Stomach (tissue), 9 donors: ENCODE measurements around the gene CXXC4. TPM values are rescaled to one million over a fixed set of nuclear protein-coding genes. Genes with fewer than 3 reads are reported as not detected.

ENCODE experiments used
- DNase-seq, 2 donors: peaks; one replicate each; pipeline versions ENCODE4 v3.0.0 to v3.0.0-alpha.2; 2013 to 2019
- H3K27ac ChIP-seq, 5 donors: fragments of 200-600 bp in 4 of 5; sonication (generic) in 4 of 5; one replicate each; pipeline ENCODE4 v1.5.1; 2013 to 2019; ENCODE audit warnings: mild to moderate bottlenecking in 1 of 5, moderate library complexity in 1 of 5
- H3K27me3 ChIP-seq, 3 donors: fragments of 200-600 bp; sonication (generic); one replicate each; pipeline ENCODE4 v1.5.1; 2017 to 2019; ENCODE audit warnings: mixed run types in 1 of 3
- H3K36me3 ChIP-seq, 4 donors: fragments of 200-600 bp; sonication (generic); 1 replicate in 3 of 4; 2 replicates in 1 of 4; pipeline ENCODE4 v1.5.1; 2016 to 2019
- H3K4me1 ChIP-seq, 4 donors: fragments of 200-600 bp; sonication (generic); one replicate each; pipeline ENCODE4 v1.5.1; 2016 to 2019
- H3K4me3 ChIP-seq, 4 donors: fragments of 200-600 bp; sonication (generic) in 3 of 4; one replicate each; pipeline ENCODE4 v1.5.1; 2016 to 2019; ENCODE audit warnings: mild to moderate bottlenecking in 1 of 4
- H3K9me3 ChIP-seq, 4 donors: fragments of 200-600 bp; sonication (generic); one replicate each; pipeline ENCODE4 v1.5.1; 2016 to 2019
- EP300 ChIP-seq: sonication (generic); formaldehyde crosslinking; IDR thresholded peaks from one replicate; pipeline ENCODE4 v1.6.1; 2017; ENCODE audit warnings: antibody characterized with exemption
- POLR2A ChIP-seq, 4 donors: fragments of 450-650 bp; IDR thresholded peaks; one replicate each; pipeline ENCODE4 v1.6.1; 2016; ENCODE audit warnings: antibody characterized with exemption in 4 of 4, control low read depth in 2 of 4, mild to moderate bottlenecking in 1 of 4, moderate library complexity in 1 of 4
- POLR2AphosphoS5 ChIP-seq, 3 donors: sonication (generic); formaldehyde crosslinking; IDR thresholded peaks; one replicate each; pipeline ENCODE4 v1.6.1; 2016; ENCODE audit warnings: antibody characterized with exemption in 3 of 3
- WGBS, 5 donors: extraction: QIAGEN DNeasy Blood & Tissue Kit in 3 of 5; methylation state at CpG; one replicate each; pipeline versions ENCODE4 v1.1.5 to v1.1.7; 2013 to 2018; 5-methylcytosine and 5-hydroxymethylcytosine counted together
- intact Hi-C: fragments of 100-400 bp; cut with DNase I; formaldehyde crosslinking; loops from one replicate; pipeline ENCODE4 v1.15.1; 2023; ENCODE audit warnings: low total_unique reads
- polyA plus RNA-seq, 3 donors: library from polyadenylated mRNA; stranded (reverse); fragments of 200-250 nt; gene quantifications; one replicate each; pipeline ENCODE4 v1.2.3, GENCODE V29; 2013
- total RNA-seq, 5 donors: library from RNA; depleted of rRNA; stranded (reverse); fragments of >200 nt; gene quantifications; one replicate each; pipeline versions ENCODE4 v1.1.0 to v1.2.3, GENCODE V29; 2014 to 2016
- TF ChIP-seq, protein P1 (sequence below), 7 experiments: fragments of 450-650 bp in 4 of 7; fragments of 200-600 bp in 3 of 7; sonication (generic) in 3 of 7; IDR thresholded peaks; one replicate each; pipeline ENCODE4 v1.5.1; 2016 to 2019; ENCODE audit warnings: antibody characterized with exemption in 7 of 7, control low read depth in 2 of 7, mild to moderate bottlenecking in 1 of 7
- donor health status: healthy with polysubstance abuse.
- donor health status: Bipolar disorder and iron deficiency.
- donor health status: healthy.

CXXC4 gene
- total and polyA plus RNA-seq, 8 donors = 0.10 to 18.5 (median 1.4) TPM; not detected in 2

- Histone ChIP-seq H3K4me3 (no peak overlapping the region), H3K36me3 (no peaks in the 10 kb centered on the region), H3K27me3 (no peaks in the 10 kb centered on the region), H3K27ac (no peak overlapping the region), H3K4me1 (no peaks in the 10 kb centered on the region), H3K9me3 (no peaks in the 10 kb centered on the region)
- intact Hi-C loops = no loop called here
- no peak for DNase-seq
- TF ChIP-seq POLR2A (IDR thresholded peaks at IDR 0.05) = no peak
- TF ChIP-seq, protein P1, sequence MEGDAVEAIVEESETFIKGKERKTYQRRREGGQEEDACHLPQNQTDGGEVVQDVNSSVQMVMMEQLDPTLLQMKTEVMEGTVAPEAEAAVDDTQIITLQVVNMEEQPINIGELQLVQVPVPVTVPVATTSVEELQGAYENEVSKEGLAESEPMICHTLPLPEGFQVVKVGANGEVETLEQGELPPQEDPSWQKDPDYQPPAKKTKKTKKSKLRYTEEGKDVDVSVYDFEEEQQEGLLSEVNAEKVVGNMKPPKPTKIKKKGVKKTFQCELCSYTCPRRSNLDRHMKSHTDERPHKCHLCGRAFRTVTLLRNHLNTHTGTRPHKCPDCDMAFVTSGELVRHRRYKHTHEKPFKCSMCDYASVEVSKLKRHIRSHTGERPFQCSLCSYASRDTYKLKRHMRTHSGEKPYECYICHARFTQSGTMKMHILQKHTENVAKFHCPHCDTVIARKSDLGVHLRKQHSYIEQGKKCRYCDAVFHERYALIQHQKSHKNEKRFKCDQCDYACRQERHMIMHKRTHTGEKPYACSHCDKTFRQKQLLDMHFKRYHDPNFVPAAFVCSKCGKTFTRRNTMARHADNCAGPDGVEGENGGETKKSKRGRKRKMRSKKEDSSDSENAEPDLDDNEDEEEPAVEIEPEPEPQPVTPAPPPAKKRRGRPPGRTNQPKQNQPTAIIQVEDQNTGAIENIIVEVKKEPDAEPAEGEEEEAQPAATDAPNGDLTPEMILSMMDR (IDR thresholded peaks at IDR 0.05) = no peak
- TF ChIP-seq POLR2AphosphoS5 (IDR thresholded peaks at IDR 0.05) = no peak
- no peak for TF ChIP-seq EP300
Observed at GRCh38 chr4:104516884-104517283, 22.2 kb upstream of the CXXC4 start.

GRCh38 chr4:104508224-104508623, 13.5 kb upstream of the CXXC4 start:
- intact Hi-C loops = no loop called here
- 40 to 68% (median 58%) methylated on average over 1 of the region's 1 CpG for WGBS, 5 donors
- no peak overlapping the region for H3K4me3 ChIP-seq
- H3K27ac ChIP-seq = no peak overlapping the region
- H3K9me3 ChIP-seq = no peaks in the 10 kb centered on the region
- no peaks in the 10 kb centered on the region for H3K36me3 ChIP-seq
- no peaks in the 10 kb centered on the region for H3K4me1 ChIP-seq
- TF ChIP-seq EP300 = no peak
- TF ChIP-seq, protein P1 (IDR thresholded peaks at IDR 0.05) = no peak
- no peak for TF ChIP-seq POLR2A (IDR thresholded peaks at IDR 0.05)
- TF ChIP-seq POLR2AphosphoS5 (IDR thresholded peaks at IDR 0.05) = no peak
- H3K27me3 ChIP-seq = no peaks in the 10 kb centered on the region
- no peak for DNase-seq

DNA sequence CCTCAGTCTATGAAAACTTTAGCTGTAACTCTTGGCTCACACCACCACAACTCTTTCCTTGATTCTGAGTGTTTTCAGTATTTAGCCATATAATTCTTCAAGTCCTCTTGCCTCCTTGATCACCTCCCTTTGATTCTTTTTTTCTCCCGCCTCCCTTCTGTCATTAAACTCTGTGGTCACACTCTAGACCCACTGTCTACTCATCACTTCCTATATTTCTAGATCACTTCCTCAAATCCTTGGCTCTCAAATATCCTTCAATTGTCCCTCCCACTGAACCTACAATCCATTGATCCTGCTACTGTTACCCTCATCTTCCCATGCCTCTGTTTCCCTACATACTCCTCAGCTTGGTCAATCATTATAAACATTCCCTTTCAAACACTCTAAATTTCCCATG, 12.4 kb upstream of the CXXC4 start:
- no peak for DNase-seq
- Histone ChIP-seq H3K27me3 (no peaks in the 10 kb centered on the region), H3K4me3 (no peak overlapping the region), H3K27ac (no peak overlapping the region), H3K9me3 (no peaks in the 10 kb centered on the region), H3K36me3 (no peaks in the 10 kb centered on the region), H3K4me1 (no peaks in the 10 kb centered on the region)
- intact Hi-C loops = no loop called here
- no peak for TF ChIP-seq POLR2A (IDR thresholded peaks at IDR 0.05)
- TF ChIP-seq, protein P1 (IDR thresholded peaks at IDR 0.05) = no peak
- no peak for TF ChIP-seq EP300
- TF ChIP-seq POLR2AphosphoS5 (IDR thresholded peaks at IDR 0.05) = no peak
- WGBS, 5 donors = 41 to 94% (median 55%) methylated on average over 1 of the region's 1 CpG

GRCh38 chr4:104504536-104504935, 9.8 kb upstream of the CXXC4 start:
- WGBS, 5 donors = 34 to 55% (median 48%) methylated on average over 2 of the region's 2 CpGs
- TF ChIP-seq EP300 = no peak
- no peak for TF ChIP-seq POLR2A (IDR thresholded peaks at IDR 0.05)
- TF ChIP-seq, protein P1 (IDR thresholded peaks at IDR 0.05) = no peak
- TF ChIP-seq POLR2AphosphoS5 (IDR thresholded peaks at IDR 0.05) = no peak

More at GRCh38 chr4:104504536-104504935, 9.8 kb upstream of the CXXC4 start:
- Histone ChIP-seq H3K9me3 (no peaks in the 10 kb centered on the region), H3K4me1 (no peaks in the 10 kb centered on the region), H3K27me3 (no peaks in the 10 kb centered on the region), H3K4me3 (no peak overlapping the region), H3K27ac (no peak overlapping the region), H3K36me3 (no peaks in the 10 kb centered on the region)
- no peak for DNase-seq
- intact Hi-C loops = no loop called here
